PC-9 (cell line): ENCODE measurements around the gene MGAT1. TPM values are rescaled to one million over a fixed set of nuclear protein-coding genes. Genes with fewer than 3 reads are reported as not detected.

Experiments used
- BruUV-seq: library from RNA; stranded (reverse); fragments of 400-500 nt; replicated peaks from 2 replicates; lab custom pipeline; 2021; lab: Mats Ljungman, UMichigan
- CTCF ChIA-PET: fragments of 300-600 bp; sonication (Branson Sonifier 250); formaldehyde crosslinking; loops from one replicate; lab custom pipeline; 2022; ENCODE audit warnings: antibody characterized with exemption; lab: Charles Lee
- POLR2A ChIA-PET: fragments of 300-600 bp; sonication (Branson Sonifier 250); formaldehyde crosslinking; loops from one replicate; lab custom pipeline; 2022; ENCODE audit warnings: antibody characterized with exemption; ENCODE audit not compliant: unreplicated experiment; lab: Charles Lee
- DNase-seq, 2 experiments: peaks; one replicate each; pipeline versions ENCODE4 v3.0.0 to v3.0.0-alpha.2; 2015 to 2022; ENCODE audit warnings: mixed read lengths in 1 of 2
- H2AFZ ChIP-seq: fragments of 200-600 bp; sonication (generic); 2 replicates; pipeline ENCODE4 v1.8.1; 2017; ENCODE audit warnings: antibody characterized with exemption
- H3F3A ChIP-seq: fragments of 200-600 bp; sonication (generic); 2 replicates; pipeline ENCODE4 v1.8.1; 2017; ENCODE audit warnings: antibody characterized with exemption, mild to moderate bottlenecking, low read depth; ENCODE audit not compliant: insufficient read depth
- H3K27ac ChIP-seq: fragments of 200-600 bp; sonication (generic); 2 replicates; pipeline ENCODE4 v1.6.1; 2016; ENCODE audit warnings: mixed run types
- H3K27me3 ChIP-seq: fragments of 200-600 bp; sonication (generic); 2 replicates; pipeline ENCODE4 v1.6.1; 2016; ENCODE audit warnings: low read depth, mixed run types; ENCODE audit not compliant: insufficient read depth
- H3K36me3 ChIP-seq: fragments of 200-600 bp; sonication (generic); 2 replicates; pipeline ENCODE4 v1.6.1; 2016; ENCODE audit warnings: low read depth, mixed run types
- H3K4me1 ChIP-seq: fragments of 200-600 bp; sonication (generic); replicated peaks from 2 replicates; pipeline ENCODE4 v1.6.1; 2016; ENCODE audit warnings: mixed run types; ENCODE audit not compliant: insufficient read depth
- H3K4me2 ChIP-seq: fragments of 200-600 bp; sonication (generic); 2 replicates; pipeline ENCODE4 v1.6.1; 2017; ENCODE audit warnings: mixed run types
- H3K4me3 ChIP-seq: fragments of 200-600 bp; sonication (generic); 2 replicates; pipeline ENCODE4 v1.6.1; 2016; ENCODE audit warnings: mixed run types
- H3K79me2 ChIP-seq: fragments of 200-600 bp; sonication (generic); 2 replicates; pipeline ENCODE4 v1.6.1; 2017; ENCODE audit warnings: low read depth, mixed run types
- H3K9me2 ChIP-seq: fragments of 200-600 bp; sonication (generic); 2 replicates; pipeline ENCODE4 v1.8.1; 2017; ENCODE audit warnings: mild to moderate bottlenecking; ENCODE audit not compliant: insufficient read depth
- H3K9me3 ChIP-seq: fragments of 200-600 bp; sonication (generic); 2 replicates; pipeline ENCODE4 v1.8.1; 2016; ENCODE audit warnings: low read depth; ENCODE audit not compliant: insufficient read depth
- H4K20me1 ChIP-seq: fragments of 200-600 bp; sonication (generic); 2 replicates; pipeline ENCODE4 v1.8.1; 2017; ENCODE audit not compliant: insufficient read depth
- CTCF ChIP-seq: fragments of 200-600 bp; sonication (generic); conservative IDR thresholded peaks from 2 replicates; pipeline ENCODE4 v1.6.1; 2017; ENCODE audit warnings: mixed run types, antibody characterized with exemption, mild to moderate bottlenecking, moderate library complexity
- EZH2 ChIP-seq: fragments of 200-600 bp; sonication (generic); IDR thresholded peaks from 2 replicates; pipeline ENCODE4 v1.8.0; 2017; ENCODE audit warnings: antibody characterized with exemption, low read depth
- intact Hi-C: fragments of 100-400 bp; cut with micrococcal nuclease; formaldehyde crosslinking; loops from one replicate; pipeline ENCODE4 v1.10.0; 2022; ENCODE audit not compliant: unreplicated experiment
- total RNA-seq: library from RNA; stranded (reverse); gene quantifications from 2 replicates; pipeline ENCODE4 v1.2.3, GENCODE V29; 2021

MGAT1 gene
- total RNA-seq, 1 experiment from 2014 or later: 103 TPM

GRCh38 chr5:180820788-180821321 is 18.2 kb upstream of the MGAT1 start:
- BruUV-seq: no TSS peak
- Histone ChIP-seq H3K27me3 (no peaks in the 10 kb centered on the region), H4K20me1 (no peaks in the 10 kb centered on the region), H2AFZ (no peak overlapping the region), H3K9me3 (no peaks in the 10 kb centered on the region), H3K9me2 (no peaks in the 10 kb centered on the region), H3K4me3 (no peak overlapping the region), H3K4me2 (no peak overlapping the region), H3F3A (peaks cover under 1% of the 10 kb centered on the region; the same call in 1 of the 2 replicates), H3K36me3 (no peaks in the 10 kb centered on the region), H3K79me2 (no peaks in the 10 kb centered on the region), H3K4me1 (0 out of 2 replicates have a peak, but pooled peaks cover 2% of the 10 kb centered on the region), H3K27ac (no peak overlapping the region)
- POLR2A ChIA-PET: interaction anchor here (0.7 kb wide), 1 partner anchor 723 kb away, joined by 3 read pairs; no protein-coding TSS in a partner anchor
- CTCF ChIA-PET: interaction anchor here (0.6 kb wide), 1 partner anchor 419 kb away, joined by 3 read pairs; no protein-coding TSS in a partner anchor
- no peak for DNase-seq
- intact Hi-C loops: no loop called here
- TF ChIP-seq EZH2: no peak
- no peak for TF ChIP-seq CTCF

- BruUV-seq: no TSS peak
- CTCF ChIA-PET: no interaction called here
- no peak overlapping the region for H3K4me3 ChIP-seq
- no peaks in the 10 kb centered on the region for H4K20me1 ChIP-seq
- H2AFZ ChIP-seq: no peak overlapping the region
- H3K27me3 ChIP-seq: no peaks in the 10 kb centered on the region
- no peaks in the 10 kb centered on the region for H3K4me1 ChIP-seq
- no peaks in the 10 kb centered on the region for H3K79me2 ChIP-seq
- H3K36me3 ChIP-seq: no peaks in the 10 kb centered on the region
- H3K27ac ChIP-seq: no peak overlapping the region
- POLR2A ChIA-PET: no interaction called here
- no peaks in the 10 kb centered on the region for H3F3A ChIP-seq
- no peaks in the 10 kb centered on the region for H3K9me2 ChIP-seq
- DNase-seq: no peak
- TF ChIP-seq CTCF (no peak), EZH2 (no peak)
- H3K4me2 ChIP-seq: no peak overlapping the region
- intact Hi-C loops: no loop called here
- no peaks in the 10 kb centered on the region for H3K9me3 ChIP-seq
These were observed 16.2 kb upstream of the MGAT1 start for GRCh38 chr5:180818677-180819341.

- no TSS peak for BruUV-seq
- no peak for TF ChIP-seq EZH2
- no peak for TF ChIP-seq CTCF
- DNase-seq: no peak
- Histone ChIP-seq H3F3A (no peaks in the 10 kb centered on the region), H4K20me1 (no peaks in the 10 kb centered on the region), H3K9me3 (no peaks in the 10 kb centered on the region), H3K27me3 (no peaks in the 10 kb centered on the region), H3K27ac (no peak overlapping the region), H3K4me3 (no peak overlapping the region), H3K9me2 (no peaks in the 10 kb centered on the region), H2AFZ (no peak overlapping the region), H3K4me1 (no peaks in the 10 kb centered on the region), H3K36me3 (no peaks in the 10 kb centered on the region), H3K79me2 (no peaks in the 10 kb centered on the region), H3K4me2 (no peak overlapping the region)
- intact Hi-C loops: no loop called here
- ChIA-PET POLR2A (no interaction called here), CTCF (no interaction called here)
These were observed 15.5 kb upstream of the MGAT1 start for GRCh38 chr5:180817893-180818674.
